GM19468 (cell line): ENCODE data around the gene PITPNB.

Source experiments
- ATAC-seq: cut with Tn5 transposase; IDR thresholded peaks from one replicate; pipeline ENCODE4 v1.9.1; 2021; ENCODE audit warnings: mild to moderate bottlenecking, moderate library complexity, moderate number of reproducible peaks; ENCODE audit not compliant: unreplicated experiment; ENCODE audit errors: extremely low read depth

The PITPNB gene

GRCh38 chr22:27866135-27867084 lies 52.6 kb downstream of the PITPNB start:
- no peak for ATAC-seq

- no peak for ATAC-seq
Observed at GRCh38 chr22:27865496-27865895, 53.6 kb downstream of the PITPNB start.

- no peak for ATAC-seq
Observed at GRCh38 chr22:27863556-27863955, 55.5 kb downstream of the PITPNB start.

- ATAC-seq: no peak
Observed at GRCh38 chr22:27863001-27863400, 56.1 kb downstream of the PITPNB start.

- ATAC-seq: no peak
Observed at GRCh38 chr22:27859336-27859735, 59.7 kb downstream of the PITPNB start.

- ATAC-seq: no peak
Observed at GRCh38 chr22:27858626-27859025, 60.4 kb downstream of the PITPNB start.

- no peak for ATAC-seq
Observed at GRCh38 chr22:27857443-27857842, 61.6 kb downstream of the PITPNB start.

- ATAC-seq: no peak
Observed at GRCh38 chr22:27856386-27856785, 62.7 kb downstream of the PITPNB start.

GRCh38 chr22:27853424-27853823 lies 65.6 kb downstream of the PITPNB start:
- no peak for ATAC-seq

- ATAC-seq: no peak
Observed at GRCh38 chr22:27851974-27852746, 66.9 kb downstream of the PITPNB start.

- no peak for ATAC-seq
Observed at GRCh38 chr22:27850000-27850521, 69.0 kb downstream of the PITPNB start.

- ATAC-seq: no peak
Observed at GRCh38 chr22:27848005-27848404, 71.1 kb downstream of the PITPNB start.

GRCh38 chr22:27846910-27847309 lies 72.1 kb downstream of the PITPNB start:
- no peak for ATAC-seq

- ATAC-seq: no peak
Observed at GRCh38 chr22:27846248-27846757, 72.8 kb downstream of the PITPNB start.

- no peak for ATAC-seq
Observed at GRCh38 chr22:27845644-27846043, 73.4 kb downstream of the PITPNB start.

GRCh38 chr22:27844656-27845591 lies 74.1 kb downstream of the PITPNB start:
- no peak for ATAC-seq

- no peak for ATAC-seq
Observed at GRCh38 chr22:27844256-27844655, 74.8 kb downstream of the PITPNB start.

- no peak for ATAC-seq
Observed at GRCh38 chr22:27843441-27843840, 75.6 kb downstream of the PITPNB start.

- ATAC-seq: no peak
Observed at GRCh38 chr22:27842669-27843431, 76.2 kb downstream of the PITPNB start.
